Loucy (cell line): ENCODE results near the gene OR51A4.
"Not testable (repeated sequence)": the region's sequence is repeated elsewhere in the genome, so short reads cannot be mapped to it uniquely, and the experiment has no call there.

Experiments used
- H2AFZ ChIP-seq: fragments of 200-600 bp; sonication (generic); 2 replicates; pipeline ENCODE4 v1.6.0; 2016; ENCODE audit warnings: antibody characterized with exemption, mild to moderate bottlenecking, low read length, moderate library complexity
- H3F3A ChIP-seq: fragments of 200-600 bp; 2 replicates; pipeline ENCODE4 v1.6.0; 2016; ENCODE audit warnings: antibody characterized with exemption, low read depth, mild to moderate bottlenecking
- H3K27me3 ChIP-seq: fragments of 200-600 bp; sonication (generic); 2 replicates; pipeline ENCODE4 v1.6.1; 2014; ENCODE audit warnings: low read length, mild to moderate bottlenecking; ENCODE audit not compliant: insufficient read depth, poor library complexity, severe bottlenecking
- H3K36me3 ChIP-seq: fragments of 200-600 bp; sonication (generic); 2 replicates; pipeline ENCODE4 v1.6.1; 2016; ENCODE audit warnings: low read length; ENCODE audit not compliant: insufficient read depth
- H3K4me1 ChIP-seq: fragments of 200-600 bp; sonication (generic); 2 replicates; pipeline ENCODE4 v1.5.1; 2014; ENCODE audit warnings: low read length, mild to moderate bottlenecking; ENCODE audit not compliant: insufficient read depth, poor library complexity, severe bottlenecking
- H3K4me2 ChIP-seq: fragments of 200-600 bp; sonication (generic); 2 replicates; pipeline ENCODE4 v1.6.0; 2014; ENCODE audit warnings: antibody characterized with exemption, low read length, low read depth, mild to moderate bottlenecking; ENCODE audit not compliant: poor library complexity, severe bottlenecking
- H3K4me3 ChIP-seq: fragments of 200-600 bp; sonication (generic); 2 replicates; pipeline ENCODE4 v1.5.1; 2014; ENCODE audit warnings: low read length, mild to moderate bottlenecking, mixed read lengths; ENCODE audit not compliant: poor library complexity, severe bottlenecking
- H3K79me2 ChIP-seq: fragments of 200-600 bp; sonication (generic); 2 replicates; pipeline ENCODE4 v1.6.1; 2014; ENCODE audit warnings: low read length; ENCODE audit not compliant: insufficient read depth
- H3K9ac ChIP-seq: fragments of 200-600 bp; sonication (generic); 2 replicates; pipeline ENCODE4 v1.6.0; 2014; ENCODE audit warnings: mild to moderate bottlenecking, low read depth, low read length, moderate library complexity; ENCODE audit not compliant: poor library complexity, severe bottlenecking
- H3K9me2 ChIP-seq: fragments of 200-600 bp; sonication (generic); replicated peaks from 2 replicates; pipeline ENCODE4 v1.6.1; 2016; ENCODE audit warnings: low read depth, low read length, mixed read lengths
- H3K9me3 ChIP-seq: fragments of 200-600 bp; sonication (generic); 2 replicates; pipeline ENCODE4 v1.6.1; 2014; ENCODE audit warnings: mild to moderate bottlenecking, antibody characterized with exemption, low read length, low read depth; ENCODE audit not compliant: insufficient read depth
- H4K20me1 ChIP-seq: fragments of 200-600 bp; sonication (generic); 2 replicates; pipeline ENCODE4 v1.6.0; 2014; ENCODE audit warnings: antibody characterized with exemption, low read length, mild to moderate bottlenecking; ENCODE audit not compliant: insufficient read depth, poor library complexity, severe bottlenecking
- CTCF ChIP-seq: fragments of 200-600 bp; sonication (generic); conservative IDR thresholded peaks from 2 replicates; pipeline ENCODE4 v1.5.1; 2014; ENCODE audit warnings: mild to moderate bottlenecking, antibody characterized with exemption, low read length
- EZH2phosphoT487 ChIP-seq: fragments of 200-600 bp; IDR thresholded peaks from 2 replicates; pipeline ENCODE4 v1.6.1; 2018; ENCODE audit warnings: antibody characterized with exemption, mild to moderate bottlenecking, moderate library complexity, borderline replicate concordance

Gene OR51A4

GRCh38 chr11:4957396-4957795 lies 10.0 kb upstream of the OR51A4 start:
- H4K20me1 ChIP-seq: no peaks in the 10 kb centered on the region
- H3K9me3 ChIP-seq: no peaks in the 10 kb centered on the region
- no peak for TF ChIP-seq CTCF
- no peak for TF ChIP-seq EZH2phosphoT487
- no peaks in the 10 kb centered on the region for H3K36me3 ChIP-seq
- no peak overlapping the region for H3K4me3 ChIP-seq
- H3K9me2 ChIP-seq: no peaks in the 10 kb centered on the region
- no peaks in the 10 kb centered on the region for H3K27me3 ChIP-seq
- no peaks in the 10 kb centered on the region for H3F3A ChIP-seq
- no peaks in the 10 kb centered on the region for H3K79me2 ChIP-seq
- no peaks in the 10 kb centered on the region for H3K4me1 ChIP-seq
- H2AFZ ChIP-seq: no peak overlapping the region
- H3K9ac ChIP-seq: no peak overlapping the region
- no peak overlapping the region for H3K4me2 ChIP-seq

- H3K9ac ChIP-seq, H3K36me3 ChIP-seq, H3K27me3 ChIP-seq, H3K79me2 ChIP-seq, H3K4me1 ChIP-seq, H3K4me2 ChIP-seq, H2AFZ ChIP-seq, H3F3A ChIP-seq, H4K20me1 ChIP-seq, H3K9me3 ChIP-seq, H3K4me3 ChIP-seq, H3K9me2 ChIP-seq: not testable (repeated sequence)
Observed at GRCh38 chr11:4955613-4956012, 8.2 kb upstream of the OR51A4 start, which contains the start of gene OR51A2. OR51A2 (minus strand) TSS chr11:4955713; CDS start chr11:4955713, 0 bp downstream.

- H3K9ac ChIP-seq: no peak overlapping the region
- no peak for TF ChIP-seq CTCF
- no peak for TF ChIP-seq EZH2phosphoT487
Observed at GRCh38 chr11:4936745-4937144, 10.7 kb downstream of the OR51A4 start.

GRCh38 chr11:4932751-4933150 lies 14.7 kb downstream of the OR51A4 start:
- no peak overlapping the region for H2AFZ ChIP-seq
- 0 out of 2 replicates have a peak, but pooled peaks cover 3% of the 10 kb centered on the region for H3K9me2 ChIP-seq
- no peak overlapping the region for H3K4me3 ChIP-seq
- no peaks in the 10 kb centered on the region for H3K9me3 ChIP-seq
- no peak for TF ChIP-seq CTCF
- TF ChIP-seq EZH2phosphoT487: no peak
- no peaks in the 10 kb centered on the region for H3K79me2 ChIP-seq
- H3K27me3 ChIP-seq: no peaks in the 10 kb centered on the region
- H3K4me1 ChIP-seq: no peaks in the 10 kb centered on the region
- no peaks in the 10 kb centered on the region for H3K36me3 ChIP-seq
- H3K4me2 ChIP-seq: no peak overlapping the region
- no peak overlapping the region for H3K9ac ChIP-seq
- H3F3A ChIP-seq: no peaks in the 10 kb centered on the region
- H4K20me1 ChIP-seq: no peaks in the 10 kb centered on the region

More at GRCh38 chr11:4936745-4937144, 10.7 kb downstream of the OR51A4 start:
- H3K4me2 ChIP-seq: no peak overlapping the region
- no peak overlapping the region for H3K4me3 ChIP-seq
- H3K4me1 ChIP-seq: no peaks in the 10 kb centered on the region
- no peaks in the 10 kb centered on the region for H4K20me1 ChIP-seq
- H3K9me2 ChIP-seq: 0 out of 2 replicates have a peak, but pooled peaks cover 3% of the 10 kb centered on the region
- no peaks in the 10 kb centered on the region for H3K79me2 ChIP-seq
- H3K9me3 ChIP-seq: no peaks in the 10 kb centered on the region
- no peak overlapping the region for H2AFZ ChIP-seq
- H3K36me3 ChIP-seq: no peaks in the 10 kb centered on the region
- no peaks in the 10 kb centered on the region for H3K27me3 ChIP-seq
- H3F3A ChIP-seq: no peaks in the 10 kb centered on the region
